Endothelial cell (in vitro differentiated cells): Measurements from ENCODE around the gene OXA1L. TPM values are rescaled to one million over a fixed set of nuclear protein-coding genes. Genes with fewer than 3 reads are reported as not detected.

Experiments
- DNase-seq: peaks from one replicate; pipeline ENCODE4 v3.0.0; 2021; ENCODE audit warnings: low spot score
- H3K27ac Mint-ChIP-seq: one replicate; pipeline ENCODE4 v1.8.0; 2021; ENCODE audit warnings: mixed read lengths, inconsistent platforms; ENCODE audit not compliant: unreplicated experiment
- H3K27me3 Mint-ChIP-seq: one replicate; pipeline ENCODE4 v1.8.0; 2021; ENCODE audit warnings: mild to moderate bottlenecking, moderate library complexity, mixed read lengths, inconsistent platforms; ENCODE audit not compliant: unreplicated experiment
- H3K36me3 Mint-ChIP-seq: one replicate; pipeline ENCODE4 v1.8.0; 2021; ENCODE audit warnings: mild to moderate bottlenecking, low read depth, mixed read lengths, inconsistent platforms; ENCODE audit not compliant: unreplicated experiment
- H3K4me1 Mint-ChIP-seq: one replicate; pipeline ENCODE4 v1.8.0; 2021; ENCODE audit warnings: mild to moderate bottlenecking, mixed read lengths, inconsistent platforms; ENCODE audit not compliant: unreplicated experiment
- H3K4me3 Mint-ChIP-seq: one replicate; pipeline ENCODE4 v1.8.0; 2021; ENCODE audit warnings: mild to moderate bottlenecking, mixed read lengths, inconsistent platforms; ENCODE audit not compliant: unreplicated experiment
- H3K9me3 Mint-ChIP-seq: one replicate; pipeline ENCODE4 v1.8.0; 2021; ENCODE audit warnings: mixed read lengths, inconsistent platforms; ENCODE audit not compliant: unreplicated experiment
- total RNA-seq: library from RNA; stranded (reverse); fragmentation: NEBNext Ultra II Directional; extraction: Animal tissue kit (Norgen Biotek cat#: 25700); gene quantifications from one replicate; pipeline ENCODE4 v1.2.1, GENCODE V29; 2021; ENCODE audit not compliant: unreplicated experiment
- TF ChIP-seq, protein P1 (sequence below): fragments of 200-600 bp; sonication (generic); IDR thresholded peaks from one replicate; pipeline ENCODE4 v1.5.0; 2021; ENCODE audit warnings: antibody characterized with exemption; ENCODE audit not compliant: unreplicated experiment

Gene OXA1L
- total RNA-seq, 1 donor from 2014 or later: 168 TPM

DNA sequence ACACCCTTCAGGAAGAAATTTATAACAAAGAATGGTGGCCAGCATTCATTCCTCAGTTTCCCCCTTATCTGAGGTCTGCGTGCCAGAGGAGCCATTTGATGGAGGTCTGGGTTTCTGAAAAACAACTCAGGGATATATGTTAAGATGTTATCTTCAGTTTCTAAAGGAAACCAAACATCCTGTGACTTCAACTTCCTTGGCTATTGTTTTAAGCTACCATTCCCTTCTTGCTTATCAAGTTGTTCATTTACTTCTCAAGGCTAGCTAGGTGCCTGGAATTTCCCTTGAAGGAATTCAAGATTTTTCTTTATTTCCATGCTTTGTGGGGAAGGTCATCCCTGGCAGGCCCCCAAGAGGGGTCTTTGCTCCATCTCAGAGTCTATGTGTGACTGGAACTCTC lies 27.1 kb upstream of the OXA1L start:
- TF ChIP-seq, protein P1, sequence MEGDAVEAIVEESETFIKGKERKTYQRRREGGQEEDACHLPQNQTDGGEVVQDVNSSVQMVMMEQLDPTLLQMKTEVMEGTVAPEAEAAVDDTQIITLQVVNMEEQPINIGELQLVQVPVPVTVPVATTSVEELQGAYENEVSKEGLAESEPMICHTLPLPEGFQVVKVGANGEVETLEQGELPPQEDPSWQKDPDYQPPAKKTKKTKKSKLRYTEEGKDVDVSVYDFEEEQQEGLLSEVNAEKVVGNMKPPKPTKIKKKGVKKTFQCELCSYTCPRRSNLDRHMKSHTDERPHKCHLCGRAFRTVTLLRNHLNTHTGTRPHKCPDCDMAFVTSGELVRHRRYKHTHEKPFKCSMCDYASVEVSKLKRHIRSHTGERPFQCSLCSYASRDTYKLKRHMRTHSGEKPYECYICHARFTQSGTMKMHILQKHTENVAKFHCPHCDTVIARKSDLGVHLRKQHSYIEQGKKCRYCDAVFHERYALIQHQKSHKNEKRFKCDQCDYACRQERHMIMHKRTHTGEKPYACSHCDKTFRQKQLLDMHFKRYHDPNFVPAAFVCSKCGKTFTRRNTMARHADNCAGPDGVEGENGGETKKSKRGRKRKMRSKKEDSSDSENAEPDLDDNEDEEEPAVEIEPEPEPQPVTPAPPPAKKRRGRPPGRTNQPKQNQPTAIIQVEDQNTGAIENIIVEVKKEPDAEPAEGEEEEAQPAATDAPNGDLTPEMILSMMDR: no peak
- H3K9me3 Mint-ChIP-seq: peaks cover 5% of the 10 kb centered on the region
- H3K4me1 Mint-ChIP-seq: peaks cover 25% of the 10 kb centered on the region
- no peak overlapping the region for H3K4me3 Mint-ChIP-seq
- peak overlapping the region; percentile 97 for H3K27ac Mint-ChIP-seq
- DNase-seq: no peak
- H3K36me3 Mint-ChIP-seq: peaks cover 4% of the 10 kb centered on the region
- H3K27me3 Mint-ChIP-seq: peaks cover 3% of the 10 kb centered on the region

DNA sequence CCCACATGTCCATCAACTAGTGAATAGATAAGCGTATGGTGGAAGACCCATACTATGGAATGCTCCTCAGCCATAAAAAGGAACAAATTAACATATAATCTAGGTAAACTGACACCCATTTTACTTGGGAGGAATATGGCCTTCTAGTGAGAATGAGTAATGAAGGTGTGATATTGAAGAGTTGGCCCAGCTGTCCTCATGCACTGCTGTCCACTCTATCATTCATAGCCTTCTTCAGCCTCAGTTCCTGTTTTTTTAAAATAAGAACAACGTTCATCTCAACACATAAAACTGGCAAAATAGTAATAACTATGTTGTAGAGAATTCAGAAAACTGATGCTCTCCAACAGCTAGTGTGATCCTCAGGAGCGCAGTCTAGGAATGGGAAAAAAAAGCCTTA lies 26.5 kb upstream of the OXA1L start:
- Mint-ChIP-seq H3K9me3 (peaks cover 5% of the 10 kb centered on the region), H3K4me1 (peaks cover 25% of the 10 kb centered on the region), H3K27me3 (peaks cover 3% of the 10 kb centered on the region), H3K27ac (peak overlapping the region; percentile 97), H3K36me3 (peaks cover 4% of the 10 kb centered on the region), H3K4me3 (no peak overlapping the region)
- TF ChIP-seq, protein P1: no peak
- no peak for DNase-seq

DNA sequence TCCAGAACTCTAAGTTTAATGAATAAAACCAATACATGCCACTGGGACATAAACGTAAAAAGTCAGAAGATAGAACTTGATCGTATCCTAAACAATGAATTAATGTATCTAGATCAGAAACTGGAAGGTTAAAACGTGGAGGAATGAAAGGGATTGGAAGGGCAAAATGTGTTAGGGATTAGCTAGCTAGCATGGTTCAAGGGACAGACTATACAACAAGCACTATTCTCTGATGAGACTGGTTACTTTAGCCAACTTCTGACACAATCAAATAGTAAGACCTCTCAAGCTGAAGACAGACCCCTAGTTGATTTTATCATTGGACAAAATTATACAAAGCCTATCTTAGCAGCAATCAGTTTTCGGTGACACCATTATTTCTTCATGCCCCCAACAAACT lies 18.7 kb upstream of the OXA1L start:
- TF ChIP-seq, protein P1: no peak
- no peak overlapping the region for H3K27ac Mint-ChIP-seq
- no peak for DNase-seq
- H3K4me1 Mint-ChIP-seq: peaks cover 23% of the 10 kb centered on the region
- H3K27me3 Mint-ChIP-seq: peaks cover 5% of the 10 kb centered on the region
- no peak overlapping the region for H3K4me3 Mint-ChIP-seq
- H3K9me3 Mint-ChIP-seq: no peaks in the 10 kb centered on the region
- H3K36me3 Mint-ChIP-seq: no peaks in the 10 kb centered on the region

DNA sequence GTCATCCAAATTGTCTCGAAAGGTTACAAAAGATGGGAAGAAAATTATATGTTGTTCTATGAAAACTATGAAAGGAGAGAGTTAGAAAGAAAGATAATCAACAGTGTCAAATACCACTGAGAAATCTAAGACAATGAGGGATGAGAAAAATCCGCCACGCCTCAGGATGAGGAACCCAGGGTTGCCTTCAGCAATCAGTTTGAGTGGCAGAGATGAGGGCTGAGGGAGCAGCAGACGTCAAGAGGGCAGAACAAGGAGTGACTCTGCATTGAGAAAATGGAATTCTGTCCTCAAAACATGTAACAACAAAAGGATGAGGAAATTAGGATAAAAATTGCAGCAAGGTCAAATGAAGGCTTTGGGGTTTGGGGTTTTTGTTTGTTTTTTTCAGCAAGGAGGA lies 18.3 kb upstream of the OXA1L start:
- Mint-ChIP-seq H3K4me3 (no peak overlapping the region), H3K27me3 (peaks cover 5% of the 10 kb centered on the region), H3K36me3 (no peaks in the 10 kb centered on the region), H3K4me1 (peaks cover 22% of the 10 kb centered on the region), H3K27ac (no peak overlapping the region), H3K9me3 (no peaks in the 10 kb centered on the region)
- TF ChIP-seq, protein P1: no peak
- no peak for DNase-seq

DNA sequence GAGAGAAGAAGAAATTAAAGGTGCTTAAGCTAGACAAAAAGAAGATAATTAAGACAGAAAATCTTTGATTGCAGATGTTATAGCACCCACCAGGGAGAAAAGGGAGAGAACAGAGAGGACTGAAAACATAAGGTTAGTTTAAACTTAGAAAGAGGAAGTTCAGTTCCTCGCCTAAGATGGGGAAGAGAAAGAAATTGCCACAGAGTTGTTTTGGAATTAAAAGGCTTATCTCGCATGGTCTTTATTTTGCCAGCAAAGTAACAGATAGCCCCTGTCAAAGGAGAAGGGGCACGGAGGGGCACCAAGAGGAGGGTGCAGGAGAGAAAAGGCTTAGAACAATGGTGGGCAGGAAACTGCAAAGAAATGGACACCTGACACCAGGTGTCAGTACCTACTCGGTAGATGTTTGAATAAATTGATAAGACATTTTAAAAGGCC lies 17.8 kb upstream of the OXA1L start:
- no peaks in the 10 kb centered on the region for H3K36me3 Mint-ChIP-seq
- no peak overlapping the region for H3K4me3 Mint-ChIP-seq
- H3K9me3 Mint-ChIP-seq: no peaks in the 10 kb centered on the region
- TF ChIP-seq, protein P1: no peak
- H3K4me1 Mint-ChIP-seq: peaks cover 22% of the 10 kb centered on the region
- DNase-seq: no peak
- H3K27me3 Mint-ChIP-seq: peaks cover 5% of the 10 kb centered on the region
- H3K27ac Mint-ChIP-seq: peak overlapping the region; percentile 74
